ENCODE results near the gene DLL1. TPM values are rescaled to one million over a fixed set of nuclear protein-coding genes. Genes with fewer than 3 reads are reported as not detected.

The DLL1 gene
- total RNA-seq, 2 donors from 2014 or later = 1.3 to 2.7 TPM

Other genes starting within 250 kb of the DLL1 start
- gene FAM120B, start 15.7 kb upstream of the DLL1 start, total RNA-seq = 10 to 100 TPM; 25.1 to 28.1 TPM